IPS-18c (cell line): Measurements from ENCODE around the gene POLR1B.
"Not testable (repeated sequence)": the region's sequence is repeated elsewhere in the genome, so short reads cannot be mapped to it uniquely, and the experiment has no call there.

Experiments used
- H3K4me3 ChIP-seq: 2 replicates; pipeline ENCODE4 v1.7.0; 2013; ENCODE audit warnings: low read depth, mild to moderate bottlenecking, low read length, moderate library complexity; ENCODE audit not compliant: insufficient read depth
- H3K9me3 ChIP-seq: one replicate; pipeline ENCODE4 v1.6.1; 2013; ENCODE audit warnings: mild to moderate bottlenecking, low read length, moderate library complexity; ENCODE audit not compliant: control insufficient read depth, insufficient read depth

The POLR1B gene

GRCh38 chr2:112542123-112542983, at the start of gene POLR1B:
Gene POLR1B, plus strand, starts transcription at chr2:112542465. Its CDS starts 30 bp downstream, at chr2:112542495.
- no peaks in the 10 kb centered on the region for H3K9me3 ChIP-seq
- H3K4me3 ChIP-seq: peak within 1 kb of the TSS; percentile 98

GRCh38 chr2:112493048-112493447, 49.2 kb upstream of the POLR1B start:
- no peak overlapping the region for H3K4me3 ChIP-seq
- no peaks in the 10 kb centered on the region for H3K9me3 ChIP-seq

DNA sequence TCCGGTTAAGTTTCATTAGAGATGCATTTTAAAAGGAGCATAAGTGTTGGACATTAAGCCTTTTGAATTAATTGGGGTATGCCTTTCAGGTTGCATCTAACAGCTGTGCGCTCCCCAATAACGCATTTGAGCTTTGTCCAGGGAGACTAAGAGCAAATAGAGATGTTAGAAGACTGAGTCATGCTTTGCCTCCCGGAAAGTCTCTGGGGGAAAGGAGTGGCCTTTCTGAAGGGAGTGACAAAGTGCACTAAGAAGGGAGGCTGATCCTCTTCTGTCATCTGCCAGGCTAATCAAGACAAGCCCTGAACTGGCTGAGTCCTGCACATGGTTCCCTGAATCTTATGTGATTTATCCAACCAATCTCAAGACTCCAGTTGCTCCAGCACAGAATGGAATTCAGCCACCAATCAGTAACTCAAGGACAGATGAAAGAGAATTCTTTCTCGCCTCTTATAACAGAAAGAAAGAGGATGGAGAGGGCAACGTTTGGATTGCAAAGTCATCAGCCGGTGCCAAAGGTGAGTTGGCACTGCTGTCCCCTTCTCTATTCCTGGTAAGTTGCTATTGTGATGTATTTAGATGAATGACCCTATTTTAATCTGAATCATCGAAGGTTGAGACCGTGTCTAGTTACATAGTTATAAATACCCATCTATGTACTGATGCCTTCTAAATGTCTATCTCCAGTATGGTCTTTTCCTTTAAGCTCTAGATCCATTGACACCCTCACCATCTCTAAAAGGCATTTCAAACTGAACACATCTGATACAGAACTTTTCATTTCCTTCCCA, 48.2 kb upstream of the POLR1B start:
- H3K9me3 ChIP-seq: no peaks in the 10 kb centered on the region
- no peak overlapping the region for H3K4me3 ChIP-seq

DNA sequence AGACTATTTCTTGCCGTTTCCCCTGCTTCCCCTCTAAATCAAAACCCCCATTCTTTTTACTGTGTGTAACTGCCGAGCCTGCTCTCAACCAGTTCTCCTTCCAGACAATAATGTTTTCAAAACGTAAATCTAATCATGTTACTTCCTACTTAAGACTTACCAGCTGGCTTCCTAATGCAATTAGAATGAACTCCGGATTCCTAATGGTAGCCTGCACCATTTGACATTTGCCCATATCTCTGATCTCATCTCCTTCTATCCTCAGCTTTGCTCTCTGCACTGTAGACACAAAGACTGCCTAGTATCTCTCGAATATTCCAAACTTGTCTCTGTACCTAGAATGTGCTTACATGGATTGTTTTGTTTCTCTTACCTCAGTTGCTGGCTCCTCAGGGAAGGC, 47.4 kb upstream of the POLR1B start:
- Histone ChIP-seq H3K4me3 (no peak overlapping the region), H3K9me3 (no peaks in the 10 kb centered on the region)

- H3K4me3 ChIP-seq, H3K9me3 ChIP-seq: not testable (repeated sequence)
Measured at GRCh38 chr2:112495878-112496277, 46.4 kb upstream of the POLR1B start.

GRCh38 chr2:112500850-112501484, 41.3 kb upstream of the POLR1B start:
- not testable (repeated sequence) for H3K4me3 ChIP-seq

GRCh38 chr2:112509239-112509998, 32.8 kb upstream of the POLR1B start:
- not testable (repeated sequence) for H3K9me3 ChIP-seq, H3K4me3 ChIP-seq

More at GRCh38 chr2:112500850-112501484, 41.3 kb upstream of the POLR1B start:
- H3K9me3 ChIP-seq: not testable (repeated sequence)

DNA sequence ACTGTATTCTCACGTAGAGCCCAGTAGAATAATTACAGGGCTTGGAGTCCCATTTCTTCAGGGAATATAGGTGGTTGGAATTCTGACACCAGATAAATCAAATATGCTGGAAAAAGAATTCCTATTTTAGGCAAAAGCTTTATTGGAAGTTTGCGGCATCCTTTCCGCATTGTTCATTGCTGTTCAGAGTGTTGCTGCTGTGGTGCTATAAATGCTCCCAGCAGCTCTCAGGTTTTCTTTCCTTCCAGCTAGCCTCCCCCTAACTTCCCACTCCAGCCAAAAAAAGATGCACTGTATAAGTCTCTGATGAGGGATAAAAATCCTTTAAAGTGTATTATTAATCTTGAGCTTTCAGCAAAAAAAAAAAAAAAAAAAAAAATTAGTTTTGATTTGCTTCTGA, 25.5 kb upstream of the POLR1B start:
- H3K9me3 ChIP-seq: no peaks in the 10 kb centered on the region
- no peak overlapping the region for H3K4me3 ChIP-seq

DNA sequence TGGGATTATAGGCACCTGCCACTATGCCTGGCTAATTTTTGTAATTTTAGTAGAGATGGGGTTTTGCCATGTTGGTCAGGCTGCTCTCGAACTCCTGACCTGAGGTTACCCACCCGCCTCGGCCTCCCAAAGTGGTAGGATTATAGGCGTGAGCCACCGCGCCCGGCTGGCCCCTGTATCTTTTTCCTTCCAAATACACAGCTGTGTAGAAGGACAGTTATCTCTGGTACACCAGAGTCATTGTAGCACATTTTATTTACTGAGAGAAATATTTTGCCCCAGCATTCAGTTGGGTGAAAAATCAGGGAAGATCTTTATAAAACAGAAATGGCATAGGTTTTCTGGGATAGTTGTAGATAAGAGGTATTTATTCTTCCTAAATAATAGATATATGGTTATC, 23.5 kb upstream of the POLR1B start:
- Histone ChIP-seq H3K4me3 (no peak overlapping the region), H3K9me3 (no peaks in the 10 kb centered on the region)

GRCh38 chr2:112519506-112519905, 22.8 kb upstream of the POLR1B start:
- Histone ChIP-seq H3K9me3 (no peaks in the 10 kb centered on the region), H3K4me3 (no peak overlapping the region)

- H3K9me3 ChIP-seq: no peaks in the 10 kb centered on the region
- no peak overlapping the region for H3K4me3 ChIP-seq
Measured at GRCh38 chr2:112520234-112520783, 22.0 kb upstream of the POLR1B start.

GRCh38 chr2:112523291-112523777, 18.9 kb upstream of the POLR1B start:
- Histone ChIP-seq H3K4me3 (no peak overlapping the region), H3K9me3 (no peaks in the 10 kb centered on the region)

DNA sequence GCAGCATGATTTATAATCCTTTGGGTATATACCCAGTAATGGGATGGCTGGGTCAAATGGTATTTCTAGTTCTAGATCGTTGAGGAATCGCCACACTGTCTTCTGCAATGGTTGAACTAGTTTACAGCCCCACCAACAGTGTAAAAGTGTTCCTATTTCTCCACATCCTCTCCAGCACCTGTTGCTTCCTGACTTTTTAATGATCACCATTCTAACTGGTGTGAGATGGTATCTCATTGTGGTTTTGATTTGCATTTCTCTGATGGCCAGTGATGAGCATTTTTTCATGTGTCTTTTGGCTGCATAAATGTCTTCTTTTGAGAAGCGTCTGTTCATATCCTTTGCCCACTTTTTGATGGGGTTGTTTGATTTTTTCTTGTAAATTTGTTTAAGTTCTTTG, 18.0 kb upstream of the POLR1B start:
- not testable (repeated sequence) for H3K9me3 ChIP-seq, H3K4me3 ChIP-seq

- H3K4me3 ChIP-seq: no peak overlapping the region
- H3K9me3 ChIP-seq: no peaks in the 10 kb centered on the region
Measured at GRCh38 chr2:112528541-112528940, 13.7 kb upstream of the POLR1B start.

GRCh38 chr2:112529757-112530156, 12.5 kb upstream of the POLR1B start:
- Histone ChIP-seq H3K9me3 (no peaks in the 10 kb centered on the region), H3K4me3 (no peak overlapping the region)

DNA sequence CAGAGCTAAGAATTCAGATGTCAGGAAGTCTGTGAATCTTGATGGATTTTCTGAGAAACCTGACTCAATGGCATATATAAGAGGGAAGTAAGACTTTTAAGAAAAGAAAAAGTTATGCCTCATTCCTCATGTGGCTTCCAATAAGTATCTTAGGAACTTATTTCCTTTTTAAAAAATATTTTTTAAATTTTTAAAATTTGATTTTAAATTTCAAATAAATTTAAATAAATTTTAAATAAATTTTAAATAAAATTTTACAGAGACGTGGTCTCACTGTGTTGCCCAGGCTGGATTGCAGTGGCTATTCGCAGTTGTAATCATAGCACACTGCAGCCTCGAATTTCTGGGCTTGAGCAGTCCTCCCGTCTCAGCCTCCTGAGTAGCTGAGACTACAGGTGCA, 11.5 kb upstream of the POLR1B start:
- no peak overlapping the region for H3K4me3 ChIP-seq
- no peaks in the 10 kb centered on the region for H3K9me3 ChIP-seq

- no peaks in the 10 kb centered on the region for H3K9me3 ChIP-seq
- H3K4me3 ChIP-seq: no peak overlapping the region
Measured at GRCh38 chr2:112534826-112535225, 7.4 kb upstream of the POLR1B start.
